Astrocyte (in vitro differentiated cells and primary cell): ENCODE results near the gene PANX2.

Experiments used
- EZH2 ChIP-seq: IDR thresholded peaks from 2 replicates; pipeline ENCODE4 v1.6.1; 2012; ENCODE audit warnings: mild to moderate bottlenecking, low read length, inconsistent platforms; ENCODE audit not compliant: insufficient read depth
- TF ChIP-seq, protein P1 (sequence below): IDR thresholded peaks from 2 replicates; pipeline ENCODE4 v1.5.1; 2011; ENCODE audit warnings: low read depth, mild to moderate bottlenecking, inconsistent platforms, low read length, moderate library complexity; ENCODE audit not compliant: insufficient read depth

DNA sequence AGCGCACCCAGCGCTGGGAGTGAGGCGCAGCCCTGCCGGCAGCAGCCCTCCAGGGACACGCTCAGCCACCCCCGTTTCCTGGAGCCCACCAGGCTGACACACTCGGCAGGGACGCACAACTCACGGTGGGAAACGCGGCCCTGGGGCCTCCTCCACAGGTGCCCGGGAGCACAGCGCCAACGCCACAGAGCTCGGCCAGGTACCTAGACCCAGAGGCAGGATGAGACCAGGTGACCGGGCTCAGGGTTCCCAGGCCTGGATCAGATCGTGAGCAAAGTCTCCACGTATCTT, 56.3 kb downstream of the PANX2 start:
- TF ChIP-seq, protein P1, sequence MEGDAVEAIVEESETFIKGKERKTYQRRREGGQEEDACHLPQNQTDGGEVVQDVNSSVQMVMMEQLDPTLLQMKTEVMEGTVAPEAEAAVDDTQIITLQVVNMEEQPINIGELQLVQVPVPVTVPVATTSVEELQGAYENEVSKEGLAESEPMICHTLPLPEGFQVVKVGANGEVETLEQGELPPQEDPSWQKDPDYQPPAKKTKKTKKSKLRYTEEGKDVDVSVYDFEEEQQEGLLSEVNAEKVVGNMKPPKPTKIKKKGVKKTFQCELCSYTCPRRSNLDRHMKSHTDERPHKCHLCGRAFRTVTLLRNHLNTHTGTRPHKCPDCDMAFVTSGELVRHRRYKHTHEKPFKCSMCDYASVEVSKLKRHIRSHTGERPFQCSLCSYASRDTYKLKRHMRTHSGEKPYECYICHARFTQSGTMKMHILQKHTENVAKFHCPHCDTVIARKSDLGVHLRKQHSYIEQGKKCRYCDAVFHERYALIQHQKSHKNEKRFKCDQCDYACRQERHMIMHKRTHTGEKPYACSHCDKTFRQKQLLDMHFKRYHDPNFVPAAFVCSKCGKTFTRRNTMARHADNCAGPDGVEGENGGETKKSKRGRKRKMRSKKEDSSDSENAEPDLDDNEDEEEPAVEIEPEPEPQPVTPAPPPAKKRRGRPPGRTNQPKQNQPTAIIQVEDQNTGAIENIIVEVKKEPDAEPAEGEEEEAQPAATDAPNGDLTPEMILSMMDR: no peak
- no peak for TF ChIP-seq EZH2
